Measurements from ENCODE around the gene TBC1D22A.

TBC1D22A gene

GRCh38 chr22:47213571-47214230 is 451.3 kb downstream of the TBC1D22A start:
- peak; percentile 49 for DNase-seq

- DNase-seq: no peak
Observed at GRCh38 chr22:47215851-47216250, 453.4 kb downstream of the TBC1D22A start.

GRCh38 chr22:47218671-47219070 is 456.2 kb downstream of the TBC1D22A start:
- no peak for DNase-seq

- DNase-seq: no peak
Observed at GRCh38 chr22:47219789-47220188, 457.3 kb downstream of the TBC1D22A start.

- no peak for DNase-seq
Observed at GRCh38 chr22:47220752-47221151, 458.3 kb downstream of the TBC1D22A start.

- no peak for DNase-seq
Observed at GRCh38 chr22:47221840-47222615, 459.6 kb downstream of the TBC1D22A start.
